CD4-positive, alpha-beta T cell treated with Interleukin-6 at 100 ng/mL for 8 hours (primary cell): ENCODE results near the gene HSPA1A.
"Not testable (repeated sequence)": the region's sequence is repeated elsewhere in the genome, so short reads cannot be mapped to it uniquely, and the experiment has no call there.

Experiments used
- DNase-seq: peaks from one replicate; pipeline ENCODE4 v3.0.0-alpha.2; 2020; ENCODE audit warnings: mixed read lengths, low spot score

HSPA1A gene

DNA sequence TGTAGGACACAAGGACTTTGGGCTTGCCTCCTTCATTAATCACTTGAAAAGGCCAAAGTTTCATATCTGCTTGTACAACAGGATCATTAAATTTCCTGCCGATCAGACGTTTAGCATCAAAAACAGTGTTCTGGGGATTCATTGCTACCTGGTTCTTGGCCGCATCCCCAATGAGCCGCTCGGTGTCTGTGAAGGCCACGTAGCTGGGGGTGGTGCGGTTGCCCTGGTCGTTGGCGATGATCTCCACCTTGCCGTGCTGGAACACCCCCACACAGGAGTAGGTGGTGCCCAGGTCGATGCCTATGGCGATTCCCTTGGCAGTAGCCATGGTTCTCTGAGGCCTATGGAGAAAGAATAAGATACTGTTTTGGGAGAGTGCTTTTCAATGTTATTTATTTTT, 3.7 kb upstream of the HSPA1A start:
- no peak for DNase-seq

DNA sequence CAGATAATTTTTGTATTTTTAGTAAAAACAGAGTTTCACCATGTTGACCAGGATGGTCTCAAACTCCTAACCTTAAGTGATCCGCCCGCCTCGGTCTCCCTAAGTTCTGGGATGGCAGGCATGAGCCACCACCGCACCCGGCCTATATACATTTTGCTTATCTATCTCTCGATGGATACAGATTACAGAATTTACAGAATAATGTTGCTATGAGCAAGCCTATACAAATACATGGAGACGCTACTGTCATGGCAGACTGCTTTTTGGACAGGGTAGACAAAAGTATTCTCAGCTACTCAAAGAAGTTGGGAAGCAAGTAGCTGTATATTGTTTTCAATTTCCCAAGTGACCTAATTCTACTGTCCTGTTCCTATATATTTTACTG, 1.9 kb upstream of the HSPA1A start:
- DNase-seq, result no peak

DNA sequence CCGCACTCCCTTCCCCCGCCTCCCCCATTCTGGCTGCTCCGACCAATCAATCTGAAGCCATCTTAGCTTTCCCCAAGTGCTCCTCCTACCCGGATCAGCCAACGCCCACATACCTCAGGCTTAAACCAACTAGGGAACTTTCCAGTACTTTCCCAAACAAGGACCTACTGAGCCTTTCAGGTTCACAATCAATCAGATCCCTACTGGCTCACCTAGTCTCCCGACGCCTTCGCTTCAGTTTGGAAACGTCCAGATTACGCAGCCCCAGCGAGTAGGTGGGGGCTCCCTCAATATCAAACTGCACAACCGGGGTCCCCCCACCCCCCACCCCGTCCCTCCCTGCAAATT, 692 bp upstream of the HSPA1A start:
- peak; percentile 73 for DNase-seq

DNA sequence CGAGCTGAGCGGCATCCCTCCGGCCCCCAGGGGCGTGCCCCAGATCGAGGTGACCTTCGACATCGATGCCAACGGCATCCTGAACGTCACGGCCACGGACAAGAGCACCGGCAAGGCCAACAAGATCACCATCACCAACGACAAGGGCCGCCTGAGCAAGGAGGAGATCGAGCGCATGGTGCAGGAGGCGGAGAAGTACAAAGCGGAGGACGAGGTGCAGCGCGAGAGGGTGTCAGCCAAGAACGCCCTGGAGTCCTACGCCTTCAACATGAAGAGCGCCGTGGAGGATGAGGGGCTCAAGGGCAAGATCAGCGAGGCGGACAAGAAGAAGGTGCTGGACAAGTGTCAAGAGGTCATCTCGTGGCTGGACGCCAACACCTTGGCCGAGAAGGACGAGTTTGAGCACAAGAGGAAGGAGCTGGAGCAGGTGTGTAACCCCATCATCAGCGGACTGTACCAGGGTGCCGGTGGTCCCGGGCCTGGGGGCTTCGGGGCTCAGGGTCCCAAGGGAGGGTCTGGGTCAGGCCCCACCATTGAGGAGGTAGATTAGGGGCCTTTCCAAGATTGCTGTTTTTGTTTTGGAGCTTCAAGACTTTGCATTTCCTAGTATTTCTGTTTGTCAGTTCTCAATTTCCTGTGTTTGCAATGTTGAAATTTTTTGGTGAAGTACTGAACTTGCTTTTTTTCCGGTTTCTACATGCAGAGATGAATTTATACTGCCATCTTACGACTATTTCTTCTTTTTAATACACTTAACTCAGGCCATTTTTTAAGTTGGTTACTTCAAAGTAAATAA, 2.0 kb downstream of the HSPA1A start:
- DNase-seq, result peak; percentile 46

DNA sequence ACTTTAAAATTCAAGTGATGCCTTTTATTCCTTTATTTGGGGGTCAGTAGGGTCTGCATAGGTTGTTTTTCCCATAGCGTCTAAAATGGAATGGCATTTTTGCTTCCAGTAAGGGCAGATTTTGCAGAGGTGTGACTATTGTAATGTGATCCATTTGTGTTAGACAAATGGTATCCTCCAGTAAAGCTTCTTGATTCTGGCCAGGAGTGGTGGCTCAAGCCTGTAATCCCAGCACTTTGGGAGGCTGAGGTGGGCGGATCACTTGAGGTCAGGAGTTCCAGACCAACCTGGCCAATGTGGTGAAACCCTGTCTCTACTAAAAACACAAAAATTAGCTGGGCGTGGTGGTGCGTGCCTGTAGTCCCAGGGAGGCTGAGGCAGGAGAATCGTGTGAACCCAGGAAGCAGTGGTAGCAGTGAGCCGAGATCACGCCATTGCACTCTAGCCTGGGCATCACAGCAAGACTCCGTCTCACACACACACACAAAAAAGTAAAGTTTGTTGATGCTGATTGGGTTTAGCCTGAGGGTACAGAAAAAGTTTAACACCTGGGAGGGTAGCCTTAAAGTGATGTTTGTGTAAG, 2.7 kb downstream of the HSPA1A start:
- not testable (repeated sequence) for DNase-seq

DNA sequence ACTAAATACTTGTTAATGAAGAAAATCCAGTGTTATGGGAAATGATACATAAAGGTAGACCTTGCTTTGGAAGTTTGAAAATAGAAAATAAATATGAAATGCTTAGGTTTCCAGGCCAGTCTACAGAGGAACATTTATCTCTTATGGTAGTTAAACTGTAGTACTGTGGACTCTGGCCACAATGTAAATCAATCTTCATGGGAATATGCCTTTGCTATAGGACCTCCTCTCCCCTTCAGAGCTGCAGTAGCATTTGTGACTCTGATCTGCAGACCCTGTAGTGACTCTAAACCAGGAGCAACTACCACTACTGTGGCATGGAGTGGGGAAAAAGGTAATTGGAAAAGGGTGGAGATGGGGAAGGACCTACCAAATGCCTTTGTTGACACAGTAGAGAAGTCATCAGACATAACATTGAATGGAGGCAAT, 4.5 kb downstream of the HSPA1A start:
- no peak for DNase-seq

DNA sequence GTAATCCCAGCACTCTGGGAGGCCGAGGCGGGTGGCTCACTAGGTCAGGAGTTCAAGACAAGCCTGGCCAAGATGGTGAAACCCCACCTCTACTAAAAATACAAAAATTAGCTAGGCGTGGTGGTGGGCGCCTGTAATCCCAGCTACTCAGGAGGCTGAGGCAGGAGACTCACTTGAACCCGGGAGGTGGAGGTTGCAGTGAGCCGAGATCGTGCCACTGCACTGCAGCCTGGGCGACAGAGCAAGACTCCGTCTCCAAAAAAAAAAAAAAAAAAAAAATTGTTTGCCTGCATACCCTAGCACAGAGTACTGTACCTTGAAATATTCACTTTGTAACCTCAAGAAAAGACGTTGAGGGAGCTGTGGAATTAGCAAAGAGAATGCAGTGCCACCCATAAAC, 5.1 kb downstream of the HSPA1A start:
- not testable (repeated sequence) for DNase-seq

DNA sequence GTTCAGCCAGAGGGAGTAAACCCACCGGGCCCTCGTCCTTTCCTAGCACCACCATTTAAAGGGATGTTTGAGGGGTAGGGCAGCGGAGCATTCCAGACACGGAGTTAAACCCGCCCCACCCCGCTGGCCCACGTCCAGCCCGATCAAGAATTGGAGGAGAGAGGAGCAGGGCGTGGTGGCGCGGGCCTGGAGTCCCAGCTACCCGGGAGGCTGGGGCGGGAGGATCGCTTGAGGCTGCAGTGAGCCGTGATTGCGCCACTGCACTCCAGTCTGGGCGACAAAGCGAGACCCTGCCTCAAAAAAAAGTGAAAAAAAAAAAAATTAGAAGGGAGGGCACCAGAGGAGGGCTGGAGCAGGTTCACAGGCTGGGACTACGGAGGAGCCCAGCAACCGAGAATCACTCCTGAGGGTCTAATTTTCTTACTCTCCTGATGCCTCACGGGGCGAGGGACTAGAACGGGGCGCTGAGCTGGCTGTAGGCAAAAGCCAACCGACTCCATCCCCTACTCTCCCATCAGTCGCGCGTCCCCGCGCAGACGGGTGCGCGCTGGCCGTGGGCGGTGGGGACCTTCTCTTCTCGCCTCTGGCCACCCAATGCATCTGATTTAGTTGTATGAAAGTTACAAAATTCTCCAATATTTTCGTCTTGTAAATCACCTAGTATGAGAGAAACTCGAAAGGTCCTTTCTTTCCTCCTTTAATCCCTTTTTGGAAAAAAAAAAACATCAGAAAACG, 6.1 kb downstream of the HSPA1A start:
- DNase-seq, result peak; percentile 19

DNA sequence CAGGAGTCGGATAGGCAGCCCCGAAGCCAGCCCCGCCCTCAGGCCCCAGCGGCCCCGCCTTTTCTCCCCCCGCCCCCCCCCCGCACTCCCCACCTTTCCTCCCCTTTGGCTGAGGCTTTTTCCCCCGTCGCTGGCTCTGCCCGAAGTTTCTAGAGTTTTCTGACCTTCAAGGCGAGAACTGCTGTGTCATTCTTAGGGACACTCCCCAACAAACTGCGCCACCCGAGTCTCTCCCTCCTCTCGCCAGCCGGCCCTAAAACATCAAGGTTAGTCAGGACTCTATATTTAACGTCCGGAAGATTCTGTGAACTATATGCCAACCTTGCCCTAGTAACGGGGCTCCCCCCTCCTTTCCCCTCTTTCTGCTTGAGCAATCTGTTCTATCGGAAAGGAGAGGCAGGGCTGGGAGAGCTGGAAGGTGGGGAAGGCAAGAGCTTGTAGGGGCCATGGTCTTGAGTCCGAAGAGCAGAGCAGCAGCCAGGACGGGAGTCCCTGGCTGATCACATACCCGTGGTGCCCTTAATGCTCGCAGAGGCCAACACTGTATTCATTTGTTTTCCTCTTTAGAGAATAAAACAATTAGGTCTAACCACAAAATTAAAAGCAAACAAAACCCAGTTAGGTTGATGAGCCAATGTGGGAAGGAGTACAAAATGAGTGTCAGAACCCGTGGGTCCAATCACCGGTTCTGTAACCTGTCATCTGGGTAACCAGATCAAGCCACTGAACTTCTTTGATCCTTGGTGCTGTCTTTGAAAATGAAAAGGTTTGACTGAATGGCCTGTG, 6.9 kb downstream of the HSPA1A start:
- peak; percentile 71 for DNase-seq

DNA sequence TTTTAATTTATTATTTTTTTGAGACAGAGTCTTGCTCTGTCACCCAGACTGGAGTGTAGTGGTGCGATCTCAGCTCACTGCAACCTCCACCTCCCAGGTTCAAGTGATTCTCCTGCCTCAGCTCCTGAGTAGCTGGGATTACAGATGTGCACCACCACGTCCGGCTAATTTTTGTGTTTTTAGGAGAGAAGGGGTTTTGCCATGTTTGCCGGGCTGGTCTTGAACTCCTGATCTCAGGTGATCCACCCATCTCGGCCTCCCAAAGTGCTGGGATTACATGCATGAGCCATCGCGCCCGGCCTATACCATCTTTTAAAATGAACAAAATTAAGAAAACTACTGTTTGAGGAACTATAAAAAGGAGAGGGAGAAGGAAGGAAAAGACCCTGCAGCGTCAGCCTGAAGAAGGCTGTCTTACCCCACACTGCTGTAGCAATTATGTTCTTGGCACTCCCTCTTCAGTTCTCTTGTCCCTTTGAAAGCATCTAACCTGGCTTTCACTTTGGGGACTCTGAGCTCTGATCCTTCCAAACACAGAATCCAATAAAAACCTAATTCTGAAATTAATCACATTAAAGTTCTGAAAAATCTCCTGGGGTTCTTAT, 8.4 kb downstream of the HSPA1A start:
- not testable (repeated sequence) for DNase-seq

DNA sequence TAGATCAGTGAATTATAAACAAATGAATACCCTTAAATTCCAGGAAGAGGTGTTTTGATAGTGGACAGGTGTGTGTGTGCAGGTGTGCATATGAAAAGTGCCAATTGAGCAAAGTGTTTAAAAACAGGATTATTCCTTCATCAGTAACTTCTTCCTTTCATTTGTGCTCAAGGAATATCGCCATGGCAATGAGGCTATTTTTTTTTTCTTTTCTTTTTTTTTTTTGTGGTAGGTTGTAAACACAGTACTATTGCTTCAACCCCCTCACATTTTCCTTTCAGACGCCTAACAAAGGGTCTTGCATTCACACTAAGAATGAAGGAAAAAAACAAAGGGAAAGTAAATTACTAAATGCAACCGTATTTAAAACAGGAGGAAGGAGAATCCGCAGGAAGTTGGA, 10.2 kb downstream of the HSPA1A start:
- DNase-seq, result no peak

DNA sequence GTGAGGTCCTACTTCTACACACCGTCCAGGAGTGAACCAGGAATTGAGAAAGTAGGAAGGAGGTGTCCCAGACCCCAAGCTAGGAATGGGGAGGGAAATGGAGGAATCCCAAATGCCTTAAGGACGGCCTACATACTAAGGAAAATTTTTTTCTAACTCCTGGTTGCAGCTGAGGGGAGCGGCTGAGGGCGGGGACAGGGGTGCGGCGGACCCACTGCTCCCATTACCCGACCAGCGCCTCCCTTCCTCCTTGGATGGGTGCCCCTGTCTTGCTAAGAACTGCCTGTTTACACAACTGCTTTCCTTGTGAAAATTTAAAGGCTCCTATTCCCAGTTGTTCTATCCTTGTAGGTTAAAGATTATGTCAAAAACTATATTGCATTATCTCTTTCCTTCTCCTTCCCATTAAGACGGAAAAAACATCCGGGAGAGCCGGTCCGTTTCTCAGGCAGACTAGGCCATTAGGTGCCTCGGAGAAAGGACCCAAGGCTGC, 11.5 kb downstream of the HSPA1A start:
- DNase-seq, result no peak

DNA sequence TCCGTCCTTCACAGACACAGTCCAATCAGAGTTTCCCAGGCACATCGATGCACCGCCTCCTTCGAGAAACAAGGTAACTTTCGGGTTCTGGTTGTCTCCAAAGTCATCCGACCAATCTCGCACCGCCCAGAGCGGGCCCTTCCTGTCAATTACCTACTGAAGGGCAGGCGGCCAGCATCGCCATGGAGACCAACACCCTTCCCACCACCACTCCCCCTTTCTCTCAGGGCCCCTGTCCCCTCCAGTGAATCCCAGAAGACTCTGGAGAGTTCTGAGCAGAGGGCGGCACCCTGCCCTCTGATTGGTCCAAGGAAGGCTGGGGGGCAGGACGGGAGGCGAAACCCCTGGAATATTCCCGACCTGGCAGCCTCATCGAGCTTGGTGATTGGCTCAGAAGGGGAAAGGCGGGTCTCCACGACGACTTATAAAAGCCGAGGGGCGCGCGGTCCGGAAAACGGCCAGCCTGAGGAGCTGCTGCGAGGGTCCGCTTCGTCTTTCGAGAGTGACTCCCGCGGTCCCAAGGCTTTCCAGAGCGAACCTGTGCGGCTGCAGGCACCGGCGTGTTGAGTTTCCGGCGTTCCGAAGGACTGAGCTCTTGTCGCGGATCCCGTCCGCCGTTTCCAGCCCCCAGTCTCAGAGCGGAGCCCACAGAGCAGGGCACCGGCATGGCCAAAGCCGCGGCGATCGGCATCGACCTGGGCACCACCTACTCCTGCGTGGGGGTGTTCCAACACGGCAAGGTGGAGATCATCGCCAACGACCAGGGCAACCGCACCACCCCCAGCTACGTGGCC, 12.1 kb downstream of the HSPA1A start, which contains the start of gene HSPA1B:
Gene HSPA1B (plus strand): TSS at position 453 of the 794 bp plus-strand sequence. CDS start 213 bp downstream, at position 666.
- peak; percentile 93 for DNase-seq

DNA sequence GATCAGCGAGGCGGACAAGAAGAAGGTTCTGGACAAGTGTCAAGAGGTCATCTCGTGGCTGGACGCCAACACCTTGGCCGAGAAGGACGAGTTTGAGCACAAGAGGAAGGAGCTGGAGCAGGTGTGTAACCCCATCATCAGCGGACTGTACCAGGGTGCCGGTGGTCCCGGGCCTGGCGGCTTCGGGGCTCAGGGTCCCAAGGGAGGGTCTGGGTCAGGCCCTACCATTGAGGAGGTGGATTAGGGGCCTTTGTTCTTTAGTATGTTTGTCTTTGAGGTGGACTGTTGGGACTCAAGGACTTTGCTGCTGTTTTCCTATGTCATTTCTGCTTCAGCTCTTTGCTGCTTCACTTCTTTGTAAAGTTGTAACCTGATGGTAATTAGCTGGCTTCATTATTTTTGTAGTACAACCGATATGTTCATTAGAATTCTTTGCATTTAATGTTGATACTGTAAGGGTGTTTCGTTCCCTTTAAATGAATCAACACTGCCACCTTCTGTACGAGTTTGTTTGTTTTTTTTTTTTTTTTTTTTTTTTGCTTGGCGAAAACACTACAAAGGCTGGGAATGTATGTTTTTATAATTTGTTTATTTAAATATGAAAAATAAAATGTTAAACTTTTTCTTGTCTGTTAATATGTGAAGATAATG, 14.4 kb downstream of the HSPA1A start:
- DNase-seq, result peak; percentile 48

DNA sequence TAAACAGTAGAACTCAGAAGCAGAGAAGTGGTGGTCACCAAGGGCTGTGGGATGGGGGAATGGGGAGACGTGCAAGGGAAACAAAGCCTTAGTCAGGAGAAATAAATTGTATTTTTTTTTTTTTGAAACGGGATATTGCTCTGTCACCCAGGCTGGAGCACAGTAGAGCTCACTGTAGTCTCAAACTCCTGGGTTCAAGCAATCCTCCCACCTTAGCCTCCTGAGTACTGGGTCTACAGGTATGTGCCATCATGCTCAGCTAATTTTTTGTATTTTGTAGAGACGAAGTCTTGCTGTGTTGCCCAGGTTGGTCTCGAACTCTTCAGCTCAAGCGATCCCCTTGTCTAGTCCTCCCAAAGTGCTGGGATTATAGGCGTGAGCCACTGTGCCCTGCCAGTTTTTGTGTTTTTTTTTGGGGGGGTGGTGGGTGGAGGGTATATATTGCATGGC, 15.6 kb downstream of the HSPA1A start:
- DNase-seq, result no peak

DNA sequence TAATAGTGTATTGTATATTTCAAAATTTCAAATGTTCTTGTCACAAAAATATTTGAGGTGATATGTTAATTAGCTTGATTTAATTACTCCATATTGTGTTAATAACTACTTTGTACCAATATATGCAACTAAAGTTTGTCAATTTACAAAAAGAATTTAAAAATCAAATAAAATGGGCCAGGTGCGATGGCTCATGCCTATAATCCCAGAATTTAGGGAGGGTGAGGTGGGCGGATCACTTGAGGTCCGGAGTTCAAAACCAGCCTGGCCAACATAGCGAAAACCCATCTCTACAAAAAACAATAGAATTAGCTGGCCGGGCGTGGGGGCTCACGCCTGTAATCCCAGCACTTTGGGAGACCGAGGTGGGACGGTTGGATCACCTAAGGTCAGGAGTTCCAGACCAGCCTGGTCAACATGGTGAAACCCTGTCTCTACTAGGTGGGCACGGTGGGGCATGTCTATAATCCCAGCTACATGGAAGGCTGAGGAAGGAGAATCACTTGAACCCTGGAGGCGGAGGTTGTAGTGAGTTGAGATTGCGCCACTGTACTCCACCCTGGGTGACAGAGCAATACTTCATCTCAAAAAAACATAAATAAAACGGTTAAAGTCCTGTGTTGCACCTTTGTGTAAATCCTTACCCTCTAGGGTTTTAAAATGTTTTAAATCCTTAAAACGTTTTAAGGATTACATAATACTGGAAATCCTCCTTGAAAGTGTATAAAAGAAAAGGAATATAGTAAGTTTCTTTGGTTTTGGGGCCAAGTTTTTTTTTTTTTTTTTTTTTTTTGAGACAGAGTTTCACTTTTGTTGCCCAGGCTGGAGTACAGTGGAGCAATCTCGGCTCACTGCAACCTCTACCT, 16.2 kb downstream of the HSPA1A start:
- no peak for DNase-seq

DNA sequence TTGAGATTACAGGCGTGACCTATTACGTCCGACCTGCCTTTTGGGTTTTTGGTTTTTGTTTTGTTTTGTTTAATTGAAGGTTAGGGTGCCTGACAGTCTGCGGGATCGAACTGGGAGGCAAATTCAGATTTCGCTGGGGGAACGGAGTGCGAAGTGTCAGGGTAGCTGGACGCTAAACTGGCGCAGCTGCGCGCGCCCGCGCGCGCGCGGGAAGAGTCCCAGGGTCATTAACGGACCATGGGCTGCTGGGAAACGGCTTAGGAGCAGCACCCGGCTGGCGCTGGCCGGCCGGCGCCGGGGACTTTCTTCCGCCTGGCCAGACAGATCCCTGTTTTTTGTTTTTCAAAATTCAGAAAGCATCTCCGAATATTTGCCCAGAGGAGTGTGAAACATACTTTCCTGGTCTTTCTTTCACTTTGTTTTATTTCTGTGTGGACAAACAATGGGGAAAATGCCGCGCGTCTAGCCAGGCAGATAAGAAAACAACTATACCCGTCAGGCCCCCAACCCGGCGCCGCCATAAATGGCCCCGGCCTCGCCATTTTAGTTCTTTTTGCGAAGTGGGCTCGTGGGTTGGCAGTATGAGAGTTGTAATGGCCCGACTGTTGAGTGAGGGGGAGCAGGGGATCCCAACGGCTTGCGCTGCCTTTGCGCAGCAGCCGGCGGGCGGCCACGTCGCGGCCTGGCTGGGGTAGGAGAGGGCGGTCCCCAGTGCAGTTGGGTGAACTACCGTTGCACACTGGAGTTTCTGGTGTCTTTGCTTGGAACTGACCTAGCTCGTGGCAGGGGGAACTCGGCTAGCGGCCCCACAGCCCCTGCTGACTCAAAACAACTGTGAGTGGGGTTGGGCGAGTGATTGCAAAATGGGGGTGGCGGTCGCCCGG, 19.3 kb downstream of the HSPA1A start:
- DNase-seq, result peak; percentile 69

DNA sequence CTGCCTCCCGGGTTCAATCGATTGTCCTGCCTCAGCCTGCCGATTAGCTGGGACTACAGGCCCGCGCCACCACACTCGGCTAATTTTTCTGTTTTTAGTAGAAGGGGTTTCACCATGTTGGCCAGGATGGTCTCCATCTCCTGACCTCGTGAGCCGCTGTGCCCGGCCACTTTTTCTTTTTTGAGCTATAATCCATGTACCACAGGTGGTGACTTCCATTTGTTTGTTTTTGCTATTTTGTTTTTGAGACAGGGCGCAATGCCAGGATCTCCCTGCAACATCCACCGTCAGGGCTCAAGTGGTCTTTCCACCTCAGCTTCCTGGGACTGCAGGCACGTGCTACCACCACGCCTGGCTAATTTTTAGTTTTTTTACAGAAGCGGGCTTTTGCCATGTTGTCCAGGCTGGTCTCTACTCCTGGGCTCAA, 20.7 kb downstream of the HSPA1A start:
- DNase-seq, result no peak
